ENCODE data around the gene APMAP.

APMAP gene

GRCh38 chr20:25024171-25024570, 31.6 kb upstream of the APMAP start:
- no peak for DNase-seq (ENCODE audit: low spot score)

DNA sequence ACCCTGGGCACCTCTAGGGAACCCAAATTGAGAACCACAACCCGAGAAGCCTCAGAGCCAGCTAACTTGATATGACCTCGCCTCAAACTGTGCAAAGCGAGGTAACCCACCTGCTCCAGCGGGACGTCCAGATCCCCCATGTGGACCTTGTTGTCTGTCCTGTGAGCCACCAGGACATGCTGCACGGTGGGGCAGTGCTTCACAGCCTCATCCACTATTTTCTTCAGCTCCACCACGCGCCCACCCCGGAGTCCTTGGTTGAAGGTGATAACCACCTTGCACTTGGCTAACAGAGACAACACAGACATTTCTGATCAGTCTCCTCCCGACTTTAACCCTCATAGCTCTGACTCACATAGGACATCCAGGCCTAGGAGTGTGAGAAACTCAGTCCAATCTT, 30.8 kb upstream of the APMAP start:
- no peak for DNase-seq (ENCODE audit: low spot score)

- no peak for DNase-seq (ENCODE audit: low spot score)
These were observed 30.1 kb upstream of the APMAP start for GRCh38 chr20:25022680-25023079.

DNA sequence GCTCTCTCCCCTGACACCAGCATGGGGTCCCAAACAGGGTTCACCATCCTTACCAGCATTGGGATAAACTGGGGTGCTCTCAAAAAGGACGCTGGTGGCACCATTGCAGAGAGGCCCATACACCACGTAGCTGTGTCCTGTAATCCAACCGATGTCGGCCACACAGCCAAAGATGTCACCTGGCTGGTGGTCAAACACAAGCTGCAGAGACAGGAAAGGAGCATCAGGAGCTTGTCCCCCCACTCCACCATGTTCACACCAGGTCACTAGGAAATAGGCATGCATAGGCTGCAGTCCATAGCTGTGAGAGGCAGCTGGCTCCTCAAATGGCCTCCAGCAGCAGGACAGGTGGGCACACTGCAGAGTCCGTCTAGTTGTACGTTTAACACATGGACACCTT, 28.8 kb upstream of the APMAP start:
- DNase-seq (ENCODE audit: low spot score), result no peak

DNA sequence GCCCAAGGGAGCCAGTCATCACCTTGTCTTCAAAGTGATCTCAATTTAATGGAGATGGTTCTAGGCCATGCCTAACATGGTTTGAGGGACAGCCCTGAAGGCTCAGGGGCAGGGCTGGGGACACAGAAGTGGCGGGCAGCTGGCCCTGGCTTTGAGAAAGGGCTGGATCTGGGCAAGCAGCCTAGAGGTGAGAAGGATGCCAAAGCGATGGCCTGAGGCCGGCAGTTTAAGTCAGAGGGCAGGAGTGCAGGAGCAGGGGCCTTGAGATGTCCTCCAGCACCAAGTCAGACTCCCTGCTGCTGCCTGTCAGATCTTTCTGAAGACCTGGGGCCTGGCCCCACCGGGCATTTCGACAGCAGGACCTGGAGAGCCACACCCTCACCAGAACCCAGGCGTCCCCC, 28.4 kb upstream of the APMAP start:
- no peak for DNase-seq (ENCODE audit: low spot score)

DNA sequence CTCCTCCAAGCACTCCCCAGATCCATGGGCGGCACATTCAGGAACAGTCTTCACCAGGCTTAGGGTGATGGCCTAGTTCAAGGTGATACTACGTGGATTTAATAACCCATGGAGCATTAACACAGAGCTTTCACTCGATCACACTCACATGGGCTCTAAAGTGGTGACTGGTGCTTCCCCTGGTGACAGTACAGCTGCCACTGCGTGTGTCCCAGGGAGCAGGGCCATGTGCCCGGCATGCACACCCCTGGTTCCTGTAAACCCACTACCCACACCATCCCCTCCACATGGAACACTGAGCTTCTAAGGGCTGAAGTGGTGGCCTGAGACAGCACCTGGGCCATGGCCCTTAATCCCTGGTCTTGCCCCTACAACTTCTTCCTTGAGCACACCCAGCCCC, 27.8 kb upstream of the APMAP start:
- DNase-seq (ENCODE audit: low spot score), result no peak

GRCh38 chr20:25019381-25020155, 27.0 kb upstream of the APMAP start:
- no peak for DNase-seq (ENCODE audit: low spot score)

GRCh38 chr20:25018841-25019240, 26.3 kb upstream of the APMAP start:
- DNase-seq (ENCODE audit: low spot score), result no peak

DNA sequence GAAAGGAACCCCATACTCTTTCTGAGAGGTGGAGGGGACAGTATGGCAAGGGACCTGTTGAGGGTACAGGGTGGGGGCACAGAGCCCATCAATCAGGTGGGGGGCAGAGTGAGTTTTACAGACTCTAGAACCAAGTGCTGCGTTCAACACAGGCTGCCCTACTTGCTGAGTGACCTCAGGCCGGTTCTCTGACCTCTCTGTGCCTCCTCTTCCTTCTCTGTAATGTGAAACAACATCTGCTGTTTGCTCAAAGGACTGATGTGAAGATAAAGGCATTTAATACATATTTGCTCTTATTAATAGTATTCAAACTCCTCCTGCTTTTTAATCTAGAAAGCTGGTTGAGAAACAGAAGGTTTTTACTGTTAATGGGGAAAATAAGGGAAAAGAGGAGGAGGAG, 25.9 kb upstream of the APMAP start:
- DNase-seq (ENCODE audit: low spot score), result no peak

DNA sequence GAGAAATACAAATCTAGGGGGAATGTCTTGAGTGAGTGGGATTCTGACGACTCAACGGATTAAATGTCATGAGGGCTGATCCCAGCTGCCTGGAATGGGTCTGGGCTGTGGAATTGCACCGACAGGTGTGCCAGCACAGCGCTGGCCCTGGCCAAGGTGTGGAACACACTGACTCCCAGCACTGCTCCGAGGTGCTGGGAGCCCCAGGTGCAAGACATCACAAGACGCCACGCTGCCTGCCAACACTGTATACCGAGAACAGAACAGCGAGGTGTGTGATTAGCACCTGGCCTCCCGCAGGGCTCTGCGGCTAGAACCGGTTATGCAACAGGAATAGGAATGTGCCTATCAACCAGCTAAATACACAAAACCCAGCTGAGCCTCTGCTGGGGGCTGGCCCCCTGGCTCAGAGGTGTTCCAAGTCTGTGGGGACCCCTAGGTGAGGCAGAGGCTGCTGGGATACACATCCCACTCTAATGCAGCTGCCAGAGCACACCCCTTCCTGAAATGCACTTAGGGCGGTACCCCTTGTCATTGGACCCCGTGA, 24.8 kb upstream of the APMAP start:
- DNase-seq (ENCODE audit: low spot score), result no peak

DNA sequence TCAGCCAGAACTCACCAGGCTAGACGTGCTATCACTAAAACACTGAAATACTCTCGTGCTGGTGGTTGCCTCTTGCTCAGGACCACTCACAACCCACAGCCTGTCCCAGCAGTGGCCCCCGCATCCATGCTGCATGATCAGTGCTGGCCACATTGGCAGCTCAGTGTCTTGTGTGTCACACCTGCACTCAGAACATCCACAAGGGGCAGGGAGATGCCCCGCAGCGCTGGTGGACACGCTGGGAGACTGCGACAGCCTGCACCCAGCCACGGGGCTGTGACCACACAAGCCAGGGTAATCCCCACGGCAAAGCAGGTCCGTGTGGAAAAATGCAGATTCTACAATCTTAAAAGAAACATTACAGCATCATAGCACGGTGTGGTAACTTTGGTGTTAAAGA, 23.9 kb upstream of the APMAP start:
- no peak for DNase-seq (ENCODE audit: low spot score)

DNA sequence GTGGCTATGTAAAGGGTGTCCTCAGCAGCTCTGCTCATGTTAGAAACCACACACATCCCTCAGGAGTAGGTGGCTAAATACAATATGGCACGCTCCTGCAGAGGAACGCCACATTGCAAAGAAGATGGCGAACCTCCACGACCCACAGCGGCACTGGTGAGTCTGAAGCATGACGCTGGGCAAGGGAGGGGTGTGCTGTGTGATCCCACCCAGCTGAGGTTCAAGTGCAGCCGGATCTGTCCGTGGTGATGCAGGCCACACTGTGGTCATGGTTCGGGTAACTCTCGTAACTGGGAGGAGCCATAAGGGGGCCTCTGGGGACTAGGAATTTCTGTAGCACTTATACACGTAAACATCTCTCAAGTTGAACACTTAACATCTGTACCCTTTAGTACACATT, 23.4 kb upstream of the APMAP start:
- DNase-seq (ENCODE audit: low spot score), result no peak

DNA sequence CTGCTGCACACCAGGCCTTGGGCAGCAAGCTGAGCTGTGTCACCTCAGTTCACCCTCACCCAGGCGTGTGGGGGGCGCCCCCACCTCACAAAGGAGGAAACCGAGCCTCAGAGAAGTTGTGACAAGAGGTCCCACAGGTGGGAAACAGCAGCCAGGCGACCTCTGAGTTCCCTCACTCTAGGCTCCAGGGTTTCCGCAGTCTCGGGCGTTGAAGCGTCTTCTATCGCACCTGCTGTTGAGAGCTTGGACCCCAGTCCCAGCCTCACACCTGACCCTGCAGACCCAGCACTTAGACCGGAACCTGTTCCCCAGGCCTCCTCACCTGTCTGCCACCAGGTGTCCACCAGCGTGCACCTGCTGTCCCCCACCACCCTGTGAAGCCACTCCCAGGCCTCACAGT, 22.3 kb upstream of the APMAP start:
- no peak for DNase-seq (ENCODE audit: low spot score)

- no peak for DNase-seq (ENCODE audit: low spot score)
These were observed 21.2 kb upstream of the APMAP start for GRCh38 chr20:25013478-25014380.

GRCh38 chr20:25012616-25013189, 20.2 kb upstream of the APMAP start:
- DNase-seq (ENCODE audit: low spot score), result no peak

DNA sequence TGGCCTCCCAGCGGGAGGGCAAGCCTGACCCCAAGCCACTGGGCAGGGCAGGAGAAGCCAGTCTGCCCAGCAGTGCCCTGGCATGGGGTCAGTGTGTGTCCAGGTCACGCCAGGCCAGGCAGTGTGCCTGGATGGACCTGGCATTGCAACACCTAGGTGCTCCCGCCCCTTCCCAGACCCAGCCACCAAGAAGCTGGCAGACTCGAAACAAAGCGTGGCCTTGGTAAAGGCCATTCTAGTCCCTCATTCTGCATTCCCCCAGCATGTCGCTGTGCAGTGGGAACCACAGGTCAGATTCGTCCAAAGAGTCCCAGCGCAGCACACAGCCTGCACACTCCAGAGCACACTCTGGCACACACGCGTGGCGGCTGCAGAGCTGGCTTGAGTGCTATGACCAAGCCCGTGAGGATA, 19.3 kb upstream of the APMAP start:
- DNase-seq (ENCODE audit: low spot score), result no peak

DNA sequence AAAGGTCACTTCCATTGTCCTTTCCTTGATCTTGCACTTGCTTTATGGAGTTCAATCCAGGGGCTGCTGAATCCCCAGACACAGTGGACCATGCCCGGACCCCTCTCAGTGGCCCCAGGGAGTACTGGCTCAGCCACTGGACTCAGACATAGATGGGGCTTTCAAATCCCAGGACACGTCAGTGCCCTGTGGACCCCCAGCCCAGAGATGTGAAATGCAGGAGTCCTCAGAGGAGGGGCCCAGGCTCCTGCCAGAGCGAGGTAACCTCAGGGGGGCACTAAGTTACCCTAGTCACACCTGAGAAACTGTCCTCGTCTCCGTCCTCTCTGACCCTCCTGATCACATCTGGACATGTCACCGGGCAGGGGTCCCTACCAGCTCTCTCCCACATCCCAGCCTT, 18.7 kb upstream of the APMAP start:
- DNase-seq (ENCODE audit: low spot score), result no peak

DNA sequence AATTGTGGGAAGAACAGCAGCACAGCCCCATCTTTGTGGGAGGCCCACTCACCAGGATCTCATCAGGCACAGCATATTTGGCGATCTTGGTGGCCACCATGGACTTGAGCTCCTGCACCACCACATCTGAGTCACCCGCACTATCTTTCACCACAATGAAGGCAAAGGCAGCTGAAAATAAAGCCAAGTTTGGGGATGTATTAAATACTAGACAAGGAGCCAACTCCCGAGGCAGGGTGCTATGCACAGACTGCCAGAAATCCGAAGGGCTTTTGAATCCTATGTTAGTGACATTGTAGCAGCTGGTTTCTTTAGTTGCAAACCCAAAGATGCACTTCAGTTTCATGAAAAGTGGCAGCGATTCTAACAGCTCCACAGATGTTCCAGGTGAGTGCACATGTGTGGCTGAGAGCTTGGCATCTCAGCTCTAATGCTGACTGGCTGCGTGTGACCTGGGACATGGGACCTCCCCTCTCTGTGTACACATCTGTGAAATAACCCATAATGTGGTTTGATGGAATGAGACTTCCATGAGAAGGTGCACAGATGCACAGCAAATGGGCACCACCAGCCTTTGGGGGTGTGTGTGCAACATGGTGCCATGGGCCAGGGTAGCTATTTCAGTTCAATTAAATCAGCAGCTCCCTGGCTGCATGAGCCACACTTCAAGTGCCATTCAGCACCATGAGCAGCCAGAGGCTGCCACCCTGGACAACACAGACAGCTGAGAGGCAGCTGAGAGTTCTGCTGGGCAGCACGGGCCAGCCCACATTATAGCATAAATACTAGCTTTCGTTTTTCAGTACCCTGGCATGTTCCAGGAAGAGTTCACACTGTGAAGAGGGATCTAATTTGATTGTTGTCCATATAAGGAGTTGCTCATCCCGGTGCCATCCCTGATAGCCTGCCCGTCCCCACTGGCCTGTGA, 16.9 kb upstream of the APMAP start:
- DNase-seq (ENCODE audit: low spot score), result no peak

GRCh38 chr20:25008388-25009217, 16.1 kb upstream of the APMAP start:
- DNase-seq (ENCODE audit: low spot score), result no peak

DNA sequence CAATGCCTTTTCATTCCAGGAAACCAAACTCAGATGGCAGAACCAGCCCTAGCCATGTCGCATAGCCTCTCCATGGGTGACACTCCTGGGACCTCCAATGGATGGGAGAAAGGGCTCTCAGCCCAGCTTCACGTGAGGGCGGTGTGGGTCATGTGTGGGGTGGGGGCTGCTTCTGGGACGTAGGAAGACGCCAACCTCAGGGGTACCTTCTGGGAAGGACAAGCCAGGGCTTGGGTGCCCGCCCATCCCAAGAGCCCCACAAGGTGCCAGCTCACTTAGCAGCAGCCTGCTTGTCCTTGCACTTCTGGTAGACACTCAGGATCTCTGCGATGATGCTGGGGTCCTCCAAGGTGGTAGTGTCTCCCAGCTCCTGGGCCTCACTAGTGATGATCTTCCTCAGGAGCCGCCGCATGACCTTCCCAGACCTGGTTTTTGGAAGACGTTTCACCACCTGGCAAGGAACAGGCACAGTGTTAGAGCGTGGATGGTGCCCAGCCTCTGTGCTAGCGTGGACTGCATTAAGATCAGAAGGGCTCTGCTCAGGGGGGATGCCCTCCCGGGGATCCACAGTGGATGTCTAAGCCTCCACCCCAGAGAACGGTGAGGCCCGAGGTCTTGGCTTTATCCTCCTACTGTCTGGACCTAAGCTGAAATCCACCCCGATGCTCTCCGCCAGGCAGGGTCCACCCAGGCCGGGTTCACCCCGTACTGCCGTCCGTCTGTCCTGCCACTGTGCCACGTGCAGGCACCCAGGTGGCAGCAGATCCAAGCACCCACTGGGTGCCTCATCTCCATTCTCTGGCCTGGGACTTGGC, 15.1 kb upstream of the APMAP start:
- no peak for DNase-seq (ENCODE audit: low spot score)

Measured in RKO (cell line).